HEK293 (cell line): ENCODE data around the gene HARS1.

Experiments
- BCL11A ChIP-seq: fragments of 450-650 bp; formaldehyde crosslinking; IDR thresholded peaks from 2 replicates; pipeline ENCODE4 v1.5.1; 2016; ENCODE audit warnings: low read depth, missing biosample characterization, missing genetic modification characterization
- HOXC10 ChIP-seq: sonication (generic); formaldehyde crosslinking; IDR thresholded peaks from 2 replicates; pipeline ENCODE4 v1.8.1; 2023; ENCODE audit warnings: mild to moderate bottlenecking, missing genetic modification reagents
- ZNF10 ChIP-seq: fragments of 450-650 bp; formaldehyde crosslinking; IDR thresholded peaks from 2 replicates; pipeline ENCODE4 v1.5.1; 2017; ENCODE audit warnings: missing biosample characterization, missing genetic modification characterization
- ZNF121 ChIP-seq: fragments of 450-650 bp; formaldehyde crosslinking; IDR thresholded peaks from 2 replicates; pipeline ENCODE4 v1.5.1; 2016; ENCODE audit warnings: missing biosample characterization, missing genetic modification characterization
- ZNF157 ChIP-seq: fragments of 450-650 bp; formaldehyde crosslinking; IDR thresholded peaks from 2 replicates; pipeline ENCODE4 v1.5.1; 2016; ENCODE audit warnings: missing biosample characterization, missing genetic modification characterization
- ZNF184 ChIP-seq: fragments of 450-650 bp; IDR thresholded peaks from 2 replicates; pipeline ENCODE4 v1.5.1; 2018; ENCODE audit warnings: missing biosample characterization, mild to moderate bottlenecking, missing genetic modification characterization
- ZNF274 ChIP-seq, 2 experiments: fragments of 200-500 bp in 1 of 2; fragments of 450-650 bp in 1 of 2; sonication (Bioruptor generic) in 1 of 2; formaldehyde crosslinking in 1 of 2; IDR thresholded peaks; 2 replicates each; pipeline versions ENCODE4 v1.5.1 to v1.6.1; 2014 to 2016; ENCODE audit warnings: borderline replicate concordance in 1 of 2, inconsistent platforms in 1 of 2, low read length in 1 of 2, missing biosample characterization in 1 of 2, missing genetic modification characterization in 1 of 2
- ZNF302 ChIP-seq: fragments of 450-650 bp; formaldehyde crosslinking; IDR thresholded peaks from 2 replicates; pipeline ENCODE4 v1.5.1; 2016; ENCODE audit warnings: missing biosample characterization, missing genetic modification characterization, low read depth
- ZNF473 ChIP-seq: fragments of 450-650 bp; formaldehyde crosslinking; IDR thresholded peaks from 2 replicates; pipeline ENCODE4 v1.5.1; 2017; ENCODE audit warnings: missing biosample characterization, missing genetic modification characterization
- ZNF596 ChIP-seq: fragments of 450-650 bp; IDR thresholded peaks from 2 replicates; pipeline ENCODE4 v1.5.0; 2018; ENCODE audit warnings: missing biosample characterization, mild to moderate bottlenecking, missing genetic modification characterization, moderate library complexity
- TF ChIP-seq, protein P1 (sequence below): fragments of 450-650 bp; formaldehyde crosslinking; IDR thresholded peaks from 2 replicates; pipeline ENCODE4 v1.5.1; 2016; ENCODE audit warnings: missing biosample characterization, missing genetic modification characterization
- TF ChIP-seq, protein P2 (sequence below): fragments of 450-650 bp; formaldehyde crosslinking; IDR thresholded peaks from 2 replicates; pipeline ENCODE4 v1.5.1; 2016; ENCODE audit warnings: missing biosample characterization, missing genetic modification characterization, low read depth
- TF ChIP-seq, protein P3 (sequence below): fragments of 450-650 bp; formaldehyde crosslinking; IDR thresholded peaks from 2 replicates; pipeline ENCODE4 v1.5.1; 2016; ENCODE audit warnings: missing biosample characterization, missing genetic modification characterization
- TF ChIP-seq, protein P4 (sequence below): fragments of 450-650 bp; formaldehyde crosslinking; IDR thresholded peaks from 2 replicates; pipeline ENCODE4 v1.5.1; 2016; ENCODE audit warnings: missing biosample characterization, missing genetic modification characterization

DNA sequence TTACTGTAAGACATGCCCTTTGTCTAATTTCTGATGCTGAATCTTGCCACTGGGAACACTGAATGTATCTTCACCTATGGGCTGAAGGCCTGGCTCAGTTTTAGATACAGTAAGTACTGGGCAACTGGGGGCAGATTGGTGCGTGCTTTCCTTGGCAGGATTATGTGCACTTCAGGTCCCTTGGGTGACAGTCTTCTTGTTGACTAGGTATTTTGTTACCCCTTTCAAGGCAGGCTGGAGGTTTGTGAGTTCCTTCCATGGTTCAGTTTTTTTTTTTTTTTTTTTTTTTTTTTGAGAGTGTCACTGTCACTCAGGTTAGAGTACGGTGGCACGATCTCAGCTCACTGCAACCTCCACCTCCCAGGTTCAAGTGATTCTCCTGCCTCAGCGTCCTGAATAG lies 16.6 kb upstream of the HARS1 start:
- TF ChIP-seq, protein P1, sequence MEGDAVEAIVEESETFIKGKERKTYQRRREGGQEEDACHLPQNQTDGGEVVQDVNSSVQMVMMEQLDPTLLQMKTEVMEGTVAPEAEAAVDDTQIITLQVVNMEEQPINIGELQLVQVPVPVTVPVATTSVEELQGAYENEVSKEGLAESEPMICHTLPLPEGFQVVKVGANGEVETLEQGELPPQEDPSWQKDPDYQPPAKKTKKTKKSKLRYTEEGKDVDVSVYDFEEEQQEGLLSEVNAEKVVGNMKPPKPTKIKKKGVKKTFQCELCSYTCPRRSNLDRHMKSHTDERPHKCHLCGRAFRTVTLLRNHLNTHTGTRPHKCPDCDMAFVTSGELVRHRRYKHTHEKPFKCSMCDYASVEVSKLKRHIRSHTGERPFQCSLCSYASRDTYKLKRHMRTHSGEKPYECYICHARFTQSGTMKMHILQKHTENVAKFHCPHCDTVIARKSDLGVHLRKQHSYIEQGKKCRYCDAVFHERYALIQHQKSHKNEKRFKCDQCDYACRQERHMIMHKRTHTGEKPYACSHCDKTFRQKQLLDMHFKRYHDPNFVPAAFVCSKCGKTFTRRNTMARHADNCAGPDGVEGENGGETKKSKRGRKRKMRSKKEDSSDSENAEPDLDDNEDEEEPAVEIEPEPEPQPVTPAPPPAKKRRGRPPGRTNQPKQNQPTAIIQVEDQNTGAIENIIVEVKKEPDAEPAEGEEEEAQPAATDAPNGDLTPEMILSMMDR: no peak
- TF ChIP-seq ZNF10 (tag by site-specific recombination) (no peak), ZNF302 (tag by site-specific recombination) (no peak), ZNF596 (tag by site-specific recombination) (no peak), ZNF274 (IDR thresholded peaks at IDR 0.05; ENCODE audit: low read length) (no peak), ZNF274 (tag by site-specific recombination; IDR thresholded peaks at IDR 0.05; ENCODE audit: borderline replicate concordance) (no peak), ZNF184 (no peak), BCL11A (tag by site-specific recombination) (no peak), ZNF473 (tag by site-specific recombination) (no peak), HOXC10 (CRISPR knock-in tag) (no peak), ZNF157 (tag by site-specific recombination) (no peak), ZNF121 (tag by site-specific recombination) (no peak)
- TF ChIP-seq, protein P2, sequence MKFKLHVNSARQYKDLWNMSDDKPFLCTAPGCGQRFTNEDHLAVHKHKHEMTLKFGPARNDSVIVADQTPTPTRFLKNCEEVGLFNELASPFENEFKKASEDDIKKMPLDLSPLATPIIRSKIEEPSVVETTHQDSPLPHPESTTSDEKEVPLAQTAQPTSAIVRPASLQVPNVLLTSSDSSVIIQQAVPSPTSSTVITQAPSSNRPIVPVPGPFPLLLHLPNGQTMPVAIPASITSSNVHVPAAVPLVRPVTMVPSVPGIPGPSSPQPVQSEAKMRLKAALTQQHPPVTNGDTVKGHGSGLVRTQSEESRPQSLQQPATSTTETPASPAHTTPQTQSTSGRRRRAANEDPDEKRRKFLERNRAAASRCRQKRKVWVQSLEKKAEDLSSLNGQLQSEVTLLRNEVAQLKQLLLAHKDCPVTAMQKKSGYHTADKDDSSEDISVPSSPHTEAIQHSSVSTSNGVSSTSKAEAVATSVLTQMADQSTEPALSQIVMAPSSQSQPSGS (tag by site-specific recombination): no peak
- TF ChIP-seq, protein P3, sequence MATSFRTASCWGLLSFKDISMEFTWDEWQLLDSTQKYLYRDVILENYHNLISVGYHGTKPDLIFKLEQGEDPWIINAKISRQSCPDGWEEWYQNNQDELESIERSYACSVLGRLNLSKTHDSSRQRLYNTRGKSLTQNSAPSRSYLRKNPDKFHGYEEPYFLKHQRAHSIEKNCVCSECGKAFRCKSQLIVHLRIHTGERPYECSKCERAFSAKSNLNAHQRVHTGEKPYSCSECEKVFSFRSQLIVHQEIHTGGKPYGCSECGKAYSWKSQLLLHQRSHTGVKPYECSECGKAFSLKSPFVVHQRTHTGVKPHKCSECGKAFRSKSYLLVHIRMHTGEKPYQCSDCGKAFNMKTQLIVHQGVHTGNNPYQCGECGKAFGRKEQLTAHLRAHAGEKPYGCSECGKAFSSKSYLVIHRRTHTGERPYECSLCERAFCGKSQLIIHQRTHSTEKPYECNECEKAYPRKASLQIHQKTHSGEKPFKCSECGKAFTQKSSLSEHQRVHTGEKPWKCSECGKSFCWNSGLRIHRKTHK: no peak
- TF ChIP-seq, protein P4, sequence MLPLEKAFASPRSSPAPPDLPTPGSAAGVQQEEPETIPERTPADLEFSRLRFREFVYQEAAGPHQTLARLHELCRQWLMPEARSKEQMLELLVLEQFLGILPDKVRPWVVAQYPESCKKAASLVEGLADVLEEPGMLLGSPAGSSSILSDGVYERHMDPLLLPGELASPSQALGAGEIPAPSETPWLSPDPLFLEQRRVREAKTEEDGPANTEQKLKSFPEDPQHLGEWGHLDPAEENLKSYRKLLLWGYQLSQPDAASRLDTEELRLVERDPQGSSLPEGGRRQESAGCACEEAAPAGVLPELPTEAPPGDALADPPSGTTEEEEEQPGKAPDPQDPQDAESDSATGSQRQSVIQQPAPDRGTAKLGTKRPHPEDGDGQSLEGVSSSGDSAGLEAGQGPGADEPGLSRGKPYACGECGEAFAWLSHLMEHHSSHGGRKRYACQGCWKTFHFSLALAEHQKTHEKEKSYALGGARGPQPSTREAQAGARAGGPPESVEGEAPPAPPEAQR: no peak
